HG02943 (cell line): ENCODE data around the gene RARB.

ENCODE experiments used
- ATAC-seq: cut with Tn5 transposase; IDR thresholded peaks from one replicate; pipeline ENCODE4 v1.9.1; 2021; ENCODE audit warnings: mild to moderate bottlenecking, low read depth, moderate library complexity; ENCODE audit not compliant: unreplicated experiment

The RARB gene

GRCh38 chr3:25444273-25444672 lies 16.2 kb downstream of the RARB start:
- no peak for ATAC-seq

DNA sequence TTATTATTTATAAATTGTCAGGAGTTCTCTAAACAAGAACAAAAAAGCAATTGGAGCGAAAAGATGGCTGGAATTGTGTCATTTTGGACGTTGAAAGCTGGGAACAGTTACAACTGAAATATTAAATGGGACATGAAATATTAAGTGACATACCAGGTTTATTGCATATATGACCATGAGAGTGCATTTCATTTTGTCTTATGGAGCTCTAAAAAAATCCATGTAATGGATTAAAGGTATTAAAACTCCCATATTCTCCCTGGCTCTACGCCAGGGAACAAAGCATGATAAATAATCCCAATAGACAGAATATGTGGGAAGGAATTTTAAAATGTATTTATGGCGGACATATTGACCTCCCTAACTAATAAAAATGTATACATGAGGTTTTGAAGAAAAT lies 17.7 kb downstream of the RARB start:
- ATAC-seq, result no peak

- ATAC-seq, result no peak
These were observed 19.2 kb downstream of the RARB start for GRCh38 chr3:25447285-25447684.

- ATAC-seq, result no peak
These were observed 19.9 kb downstream of the RARB start for GRCh38 chr3:25447925-25448324.

DNA sequence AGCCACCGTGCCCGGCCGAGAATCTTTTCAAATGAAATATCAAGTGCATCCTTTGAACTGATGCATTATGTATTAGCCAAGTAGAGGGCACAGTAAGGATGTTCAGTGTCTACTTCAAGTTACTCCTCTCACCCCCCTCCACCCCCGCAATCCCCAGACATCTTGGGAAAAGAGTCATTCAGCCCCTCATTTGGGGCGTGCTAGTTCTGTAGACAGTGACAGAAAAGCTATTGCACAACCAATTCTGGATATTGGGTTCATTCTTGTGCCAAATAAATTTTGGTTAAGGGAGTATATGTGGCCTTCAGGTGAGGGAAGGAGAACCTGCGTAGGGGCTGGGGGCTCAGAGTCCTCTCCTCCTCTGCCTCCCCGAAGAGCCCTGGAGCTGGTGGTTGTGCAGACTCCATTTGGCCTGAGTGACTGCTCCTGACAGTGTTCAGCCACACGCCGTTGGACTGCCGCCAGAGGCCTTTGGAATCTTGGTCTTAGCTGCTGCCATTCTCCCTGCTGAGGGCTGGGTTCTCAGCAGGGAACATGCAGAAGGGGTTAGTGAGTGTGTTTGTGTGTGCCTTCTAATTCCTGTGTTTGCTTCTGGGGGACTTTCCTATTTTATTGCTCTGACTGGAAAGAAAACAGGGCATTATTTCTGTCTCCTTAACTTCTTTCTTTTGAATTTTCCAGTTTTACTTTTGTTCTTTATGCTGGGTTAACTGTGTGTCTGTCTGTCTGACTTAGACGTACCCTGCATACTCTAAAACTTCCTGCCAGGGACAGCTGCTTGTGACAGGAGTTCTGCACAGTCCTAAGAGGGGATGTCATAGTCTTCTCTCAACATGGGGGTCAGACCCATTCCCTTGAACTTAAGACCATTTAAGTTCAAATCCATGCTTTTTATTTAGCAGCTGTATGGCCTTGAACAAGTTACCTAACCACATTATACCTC lies 21.0 kb downstream of the RARB start:
- ATAC-seq, result no peak

DNA sequence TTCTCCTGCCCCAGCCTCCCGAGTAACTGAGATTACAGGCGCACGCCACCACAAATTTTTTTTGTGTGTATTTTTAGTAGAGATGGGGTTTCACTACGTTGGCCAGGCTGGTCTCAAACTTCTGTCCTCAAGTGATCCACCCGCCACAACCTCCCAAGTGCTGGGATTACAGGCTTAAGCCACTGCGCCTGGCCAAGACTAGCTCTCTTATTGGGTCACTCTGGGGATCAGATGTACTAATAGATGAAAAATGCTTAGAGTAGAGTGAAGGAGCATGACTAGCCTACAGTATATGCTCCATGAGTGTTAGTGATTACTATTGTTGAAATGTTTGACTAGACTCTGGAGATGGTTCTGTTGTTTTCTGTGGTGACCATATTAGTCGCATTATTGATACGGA lies 21.8 kb downstream of the RARB start:
- no peak for ATAC-seq

- no peak for ATAC-seq
These were observed 24.1 kb downstream of the RARB start for GRCh38 chr3:25452192-25452591.

GRCh38 chr3:25452740-25453139 lies 24.7 kb downstream of the RARB start:
- no peak for ATAC-seq

GRCh38 chr3:25453619-25454004 lies 25.5 kb downstream of the RARB start:
- no peak for ATAC-seq

GRCh38 chr3:25454005-25454927 lies 26.2 kb downstream of the RARB start:
- no peak for ATAC-seq

- ATAC-seq, result no peak
These were observed 27.5 kb downstream of the RARB start for GRCh38 chr3:25455441-25456132.

GRCh38 chr3:25456723-25457670 lies 28.9 kb downstream of the RARB start:
- ATAC-seq, result no peak

DNA sequence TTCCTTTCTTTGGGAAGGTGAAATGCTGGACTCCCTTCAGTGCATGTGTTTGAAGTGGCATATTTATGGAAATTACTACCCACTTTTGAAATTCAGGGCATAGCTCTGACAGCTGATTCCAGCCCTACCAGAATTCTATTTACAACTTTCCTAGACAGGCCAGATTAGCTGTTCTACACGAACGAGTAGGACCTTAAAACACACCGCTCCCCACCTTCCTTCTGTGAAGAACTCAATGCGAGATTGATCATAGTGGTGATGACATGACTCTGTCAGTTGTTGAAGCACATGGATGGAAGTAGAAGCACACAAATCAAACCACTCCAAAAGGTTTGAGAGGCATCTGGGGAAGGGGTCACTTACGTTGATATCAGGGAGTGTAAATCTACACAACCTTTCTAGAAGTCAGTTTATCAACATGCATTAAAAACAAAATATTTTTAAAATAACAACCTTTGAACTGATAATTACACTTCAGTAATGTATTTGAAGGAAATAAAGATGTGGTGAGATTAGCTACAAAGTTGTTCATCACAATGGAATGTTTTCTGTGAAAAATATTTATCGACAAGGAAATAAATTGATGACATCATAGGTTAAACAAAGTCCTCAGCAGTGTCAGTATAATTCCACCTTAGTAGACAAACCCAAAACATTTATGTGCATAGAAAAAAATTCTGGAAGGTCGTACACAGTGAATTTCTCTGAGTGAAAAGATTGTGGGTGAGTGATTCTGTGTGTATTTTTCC lies 29.8 kb downstream of the RARB start:
- ATAC-seq, result no peak

- ATAC-seq, result no peak
These were observed 30.4 kb downstream of the RARB start for GRCh38 chr3:25458420-25458814.

- ATAC-seq, result peak; percentile 89
These were observed 32.7 kb downstream of the RARB start for GRCh38 chr3:25460751-25461150.

DNA sequence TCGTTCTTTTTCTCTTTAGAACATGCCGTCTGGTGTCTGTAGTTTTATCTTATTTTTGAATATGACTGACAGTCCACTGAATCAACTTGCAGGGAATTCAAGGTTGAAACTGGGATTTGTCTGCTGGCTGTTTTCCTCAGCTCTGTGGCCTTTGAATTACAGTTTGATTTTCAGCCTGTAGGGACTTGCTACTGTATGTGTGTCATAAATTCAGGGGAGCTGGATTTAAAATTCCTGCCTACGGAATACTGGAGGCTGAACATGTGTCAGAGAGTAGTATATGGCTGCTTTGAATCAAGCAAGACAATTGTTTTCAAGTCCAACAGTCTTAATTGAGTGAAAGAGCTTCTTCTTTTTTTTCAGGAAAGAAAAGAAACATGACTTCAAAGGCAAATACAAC lies 33.9 kb downstream of the RARB start:
- ATAC-seq, result no peak

DNA sequence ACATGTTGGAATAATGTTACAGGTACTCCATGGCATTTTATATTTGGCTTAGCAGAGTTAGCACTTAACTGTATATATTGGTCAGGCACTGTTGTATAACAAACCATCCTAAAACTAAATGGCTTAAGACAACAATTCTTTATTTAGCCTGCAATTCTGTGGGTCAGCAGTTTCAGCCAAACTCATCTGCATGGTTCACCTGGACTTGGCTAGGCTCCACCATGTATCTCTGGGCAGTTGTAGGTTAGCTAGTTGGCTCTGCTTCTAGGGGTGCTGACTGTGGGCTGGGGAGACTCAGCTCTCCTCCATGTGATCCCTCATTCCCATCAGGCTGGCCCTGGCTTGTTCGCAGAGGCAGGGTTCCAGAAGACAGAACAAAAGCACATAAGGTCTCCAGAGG lies 34.4 kb downstream of the RARB start:
- ATAC-seq, result no peak

DNA sequence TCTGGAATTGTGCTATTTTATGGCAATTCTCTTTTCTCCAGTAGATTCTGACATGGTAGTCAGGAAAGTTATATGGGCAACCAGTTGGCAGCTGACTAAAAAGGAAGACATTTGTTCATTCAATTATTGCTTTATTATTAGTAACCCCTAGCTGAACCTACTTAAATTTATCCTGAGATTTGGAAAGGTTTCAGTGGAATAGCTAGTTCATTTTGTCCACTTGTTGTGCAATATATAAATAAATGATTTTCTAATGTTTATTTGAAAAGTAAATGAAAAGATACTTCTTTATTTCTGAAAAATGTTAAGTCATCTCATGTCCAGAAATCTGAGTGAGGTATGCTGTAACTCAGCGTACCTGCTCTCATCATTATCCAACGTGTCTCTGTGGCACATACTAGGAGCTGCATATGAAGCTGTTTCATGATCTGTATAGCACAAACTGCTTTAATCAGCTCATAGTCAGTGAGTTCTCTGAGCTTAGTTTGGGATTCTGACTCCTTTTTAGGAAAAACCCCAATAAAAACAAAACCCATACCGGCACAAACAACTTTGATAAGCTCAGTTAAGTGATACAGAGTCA lies 35.9 kb downstream of the RARB start:
- no peak for ATAC-seq
